Skeletal muscle cell (primary cell): ENCODE data around the gene CCDC124.

Experiments
- DNase-seq: peaks from one replicate; pipeline ENCODE4 v3.0.0-alpha.2; 2010; ENCODE audit warnings: low read depth
- H3K4me3 ChIP-seq: 2 replicates; pipeline ENCODE4 v1.5.1; 2011; ENCODE audit warnings: low read depth, mild to moderate bottlenecking, control low read depth, low read length, moderate library complexity

The CCDC124 gene

GRCh38 chr19:17931532-17932191, 1.2 kb upstream of the CCDC124 start:
- H3K4me3 ChIP-seq: peak overlapping the region; percentile 98
- no peak for DNase-seq

GRCh38 chr19:17933414-17934129, 757 bp downstream of the CCDC124 start:
- peak overlapping the region; percentile 98 for H3K4me3 ChIP-seq
- no peak for DNase-seq

- H3K4me3 ChIP-seq: no peak overlapping the region
- DNase-seq: no peak
These were observed 3.6 kb downstream of the CCDC124 start for GRCh38 chr19:17936379-17936778.

- H3K4me3 ChIP-seq: no peak overlapping the region
- DNase-seq: no peak
These were observed 4.6 kb downstream of the CCDC124 start for GRCh38 chr19:17937371-17937900.

- peak; percentile 31 for DNase-seq
- no peak overlapping the region for H3K4me3 ChIP-seq
These were observed 5.5 kb downstream of the CCDC124 start for GRCh38 chr19:17938092-17938845.

GRCh38 chr19:17942181-17942580, 9.4 kb downstream of the CCDC124 start:
- no peak for DNase-seq
- H3K4me3 ChIP-seq: no peak overlapping the region

- H3K4me3 ChIP-seq: no peak overlapping the region
- DNase-seq: no peak
These were observed 9.9 kb downstream of the CCDC124 start for GRCh38 chr19:17942582-17943273.

- no peak for DNase-seq
- no peak overlapping the region for H3K4me3 ChIP-seq
These were observed 10.7 kb downstream of the CCDC124 start for GRCh38 chr19:17943274-17944221.

GRCh38 chr19:17944301-17944700, 11.5 kb downstream of the CCDC124 start:
- peak; percentile 30 for DNase-seq
- H3K4me3 ChIP-seq: no peak overlapping the region

- peak overlapping the region; percentile 53 for H3K4me3 ChIP-seq
- no peak for DNase-seq
These were observed 14.4 kb downstream of the CCDC124 start for GRCh38 chr19:17946965-17947784.

GRCh38 chr19:17947815-17948513, 15.1 kb downstream of the CCDC124 start:
- H3K4me3 ChIP-seq: peak overlapping the region; percentile 53
- peak; percentile 63 for DNase-seq

GRCh38 chr19:17948514-17948900, 15.7 kb downstream of the CCDC124 start:
- H3K4me3 ChIP-seq: peak overlapping the region; percentile 44
- DNase-seq: no peak

GRCh38 chr19:17948931-17949930, 16.4 kb downstream of the CCDC124 start:
- DNase-seq: no peak
- H3K4me3 ChIP-seq: peak overlapping the region; percentile 44

GRCh38 chr19:17949956-17950309, 17.1 kb downstream of the CCDC124 start:
- no peak for DNase-seq
- H3K4me3 ChIP-seq: no peak overlapping the region

GRCh38 chr19:17950310-17951156, 17.7 kb downstream of the CCDC124 start:
- no peak for DNase-seq
- H3K4me3 ChIP-seq: no peak overlapping the region
